ENCODE measurements around the gene KAT7.
A peak's percentile ranks its signal among the peaks of the same experiment; 100 is the strongest.

Gene KAT7

DNA sequence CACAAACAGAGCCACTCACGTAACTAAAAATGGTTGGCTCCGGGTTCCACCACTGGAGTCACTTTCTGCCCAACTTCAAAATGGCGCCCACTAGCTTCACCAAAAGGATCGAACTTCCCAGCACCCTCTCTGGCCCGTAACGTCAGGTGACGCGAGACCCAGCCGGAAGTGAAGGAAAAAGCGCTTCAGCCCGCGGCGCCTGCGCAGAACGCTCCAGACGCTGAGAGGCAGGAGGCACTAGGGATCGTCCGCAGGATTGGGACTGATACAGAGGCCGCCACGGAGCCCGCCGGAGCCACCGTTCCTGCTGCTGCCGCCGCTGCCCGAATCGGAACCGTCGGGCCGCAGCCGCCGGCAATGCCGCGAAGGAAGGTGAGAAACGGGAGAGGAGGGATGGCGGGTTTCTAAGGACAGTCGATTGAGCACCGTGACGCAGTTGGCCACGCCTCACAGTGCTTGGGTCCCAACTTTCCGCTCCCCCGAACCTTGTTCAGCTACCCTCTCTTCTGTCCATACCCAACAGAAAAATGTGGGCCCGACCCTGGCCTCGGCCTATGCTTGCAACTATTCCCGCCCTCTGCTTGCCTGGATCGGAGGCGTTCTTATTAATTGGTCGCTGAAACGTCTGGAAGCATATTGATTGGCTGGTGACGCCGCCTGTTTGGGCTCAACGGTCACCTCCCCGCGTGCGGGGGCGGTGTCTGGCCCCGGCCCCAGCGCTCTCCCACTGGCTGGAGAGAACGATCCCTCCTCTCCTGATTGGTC is at the start of gene KAT7:
KAT7 (plus strand) TSS at position 204 of the 765 bp plus-strand sequence; CDS start at position 358, 154 bp downstream.
- H3K27ac ChIP-seq, result peak within 1 kb of the TSS; percentile 96
- CTCF ChIA-PET, result interaction anchor here (0.6 to 1.4 kb wide), 5 partner anchors 10 to 1805 kb away, joined by 3 to 5 read pairs (median 3); partner anchors contain the start of gene NXPH3
- TF ChIP-seq, protein P1, sequence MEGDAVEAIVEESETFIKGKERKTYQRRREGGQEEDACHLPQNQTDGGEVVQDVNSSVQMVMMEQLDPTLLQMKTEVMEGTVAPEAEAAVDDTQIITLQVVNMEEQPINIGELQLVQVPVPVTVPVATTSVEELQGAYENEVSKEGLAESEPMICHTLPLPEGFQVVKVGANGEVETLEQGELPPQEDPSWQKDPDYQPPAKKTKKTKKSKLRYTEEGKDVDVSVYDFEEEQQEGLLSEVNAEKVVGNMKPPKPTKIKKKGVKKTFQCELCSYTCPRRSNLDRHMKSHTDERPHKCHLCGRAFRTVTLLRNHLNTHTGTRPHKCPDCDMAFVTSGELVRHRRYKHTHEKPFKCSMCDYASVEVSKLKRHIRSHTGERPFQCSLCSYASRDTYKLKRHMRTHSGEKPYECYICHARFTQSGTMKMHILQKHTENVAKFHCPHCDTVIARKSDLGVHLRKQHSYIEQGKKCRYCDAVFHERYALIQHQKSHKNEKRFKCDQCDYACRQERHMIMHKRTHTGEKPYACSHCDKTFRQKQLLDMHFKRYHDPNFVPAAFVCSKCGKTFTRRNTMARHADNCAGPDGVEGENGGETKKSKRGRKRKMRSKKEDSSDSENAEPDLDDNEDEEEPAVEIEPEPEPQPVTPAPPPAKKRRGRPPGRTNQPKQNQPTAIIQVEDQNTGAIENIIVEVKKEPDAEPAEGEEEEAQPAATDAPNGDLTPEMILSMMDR (conservative IDR thresholded peaks at IDR 0.05; ENCODE audit: low read depth), result no peak
- DNase-seq (ENCODE audit: low spot score), result peak; percentile 98
- POLR2A ChIA-PET (ENCODE audit: low non-redundant PET), result interaction anchor here (1.2 kb wide), 1 partner anchor 25 kb away, joined by 3 read pairs; the partner anchor contains the start of gene FAM117A

- H3K27ac ChIP-seq, result no peak overlapping the region
- CTCF ChIA-PET, result interaction anchor here (0.6 kb wide), 1 partner anchor 146 kb away, joined by 3 read pairs; no protein-coding TSS in a partner anchor
- DNase-seq (ENCODE audit: low spot score), result no peak
Observed at GRCh38 chr17:49739641-49740271, 48.7 kb upstream of the KAT7 start.

GRCh38 chr17:49741009-49741691 is 47.3 kb upstream of the KAT7 start:
- ChIA-PET CTCF (interaction anchor here (0.6 kb wide), 2 partner anchors 26 to 172 kb away, joined by 3 to 5 read pairs; no protein-coding TSS in a partner anchor), POLR2A (ENCODE audit: low non-redundant PET) (no interaction called here)
- H3K27ac ChIP-seq, result no peak overlapping the region
- TF ChIP-seq, protein P1 (conservative IDR thresholded peaks at IDR 0.05; ENCODE audit: low read depth), result no peak
- DNase-seq (ENCODE audit: low spot score), result no peak

More at GRCh38 chr17:49739641-49740271, 48.7 kb upstream of the KAT7 start:
- POLR2A ChIA-PET (ENCODE audit: low non-redundant PET), result no interaction called here
- TF ChIP-seq, protein P1 (conservative IDR thresholded peaks at IDR 0.05; ENCODE audit: low read depth), result no peak

GRCh38 chr17:49741692-49742076 is 46.8 kb upstream of the KAT7 start:
- no peak overlapping the region for H3K27ac ChIP-seq
- TF ChIP-seq, protein P1 (conservative IDR thresholded peaks at IDR 0.05; ENCODE audit: low read depth), result no peak
- ChIA-PET POLR2A (ENCODE audit: low non-redundant PET) (no interaction called here), CTCF (interaction anchor here (0.6 kb wide), 2 partner anchors 27 to 172 kb away, joined by 3 to 5 read pairs; no protein-coding TSS in a partner anchor)
- no peak for DNase-seq (ENCODE audit: low spot score)

GRCh38 chr17:49742166-49742638 is 46.3 kb upstream of the KAT7 start:
- POLR2A ChIA-PET (ENCODE audit: low non-redundant PET), result no interaction called here
- no peak for DNase-seq (ENCODE audit: low spot score)
- no peak overlapping the region for H3K27ac ChIP-seq
- TF ChIP-seq, protein P1 (conservative IDR thresholded peaks at IDR 0.05; ENCODE audit: low read depth), result no peak
- CTCF ChIA-PET, result interaction anchor here (0.6 kb wide), 1 partner anchor 391 kb away, joined by 3 read pairs; no protein-coding TSS in a partner anchor

Measured in RWPE1 (cell line).